OCI-LY3 (cell line): ENCODE results near the gene RPS19BP1.

Experiments
- H2AFZ ChIP-seq: fragments of 200-600, 300-600 bp; shearing (Covaris generic); 2 replicates; pipeline ENCODE4 v1.6.0; 2014; ENCODE audit warnings: antibody characterized with exemption, low read depth, low read length
- H3K27ac ChIP-seq: fragments of 200-600, 300-600 bp; sonication (generic); 2 replicates; pipeline ENCODE4 v1.5.1; 2014; ENCODE audit warnings: mild to moderate bottlenecking, low read length, moderate library complexity, mixed read lengths
- H3K27me3 ChIP-seq: fragments of 200-600, 300-600 bp; sonication (generic); 2 replicates; pipeline ENCODE4 v1.6.1; 2014; ENCODE audit warnings: low read depth, low read length, mixed read lengths
- H3K36me3 ChIP-seq: fragments of 200-600, 300-600 bp; sonication (generic); replicated peaks from 2 replicates; pipeline ENCODE3; 2014; ENCODE audit warnings: low read depth, low read length, mixed read lengths
- H3K4me1 ChIP-seq: fragments of 300-600, 200-600 bp; sonication (generic); 2 replicates; pipeline ENCODE4 v1.6.1; 2014; ENCODE audit warnings: low read length, mixed read lengths
- H3K4me2 ChIP-seq: fragments of 200-600, 300-600 bp; sonication (generic); 2 replicates; pipeline ENCODE4 v1.6.1; 2014; ENCODE audit warnings: low read length, mixed read lengths
- H3K4me3 ChIP-seq: fragments of 300-600, 200-600 bp; sonication (generic); 2 replicates; pipeline ENCODE4 v1.5.1; 2014; ENCODE audit warnings: antibody characterized with exemption, mild to moderate bottlenecking, low read length, moderate library complexity
- H3K79me2 ChIP-seq: fragments of 300-600, 200-600 bp; shearing (Covaris generic); 2 replicates; pipeline ENCODE4 v1.6.1; 2014; ENCODE audit warnings: mild to moderate bottlenecking, low read length, mixed read lengths
- H3K9ac ChIP-seq: fragments of 300-600, 200-600 bp; shearing (Covaris generic); 2 replicates; pipeline ENCODE4 v1.6.0; 2014; ENCODE audit warnings: mild to moderate bottlenecking, low read length, moderate library complexity
- H3K9me3 ChIP-seq: fragments of 200-600, 300-600 bp; shearing (Covaris generic); 2 replicates; pipeline ENCODE4 v1.6.1; 2014; ENCODE audit warnings: low read length, mixed read lengths; ENCODE audit not compliant: insufficient read depth
- H4K20me1 ChIP-seq: fragments of 200-600, 300-600 bp; sonication (generic); 2 replicates; pipeline ENCODE4 v1.6.1; 2016; ENCODE audit warnings: low read length, mixed read lengths; ENCODE audit not compliant: insufficient read depth
- EZH2phosphoT487 ChIP-seq: fragments of 200-600 bp; shearing (Covaris generic); IDR thresholded peaks from 2 replicates; pipeline ENCODE4 v1.6.1; 2018; ENCODE audit warnings: antibody characterized with exemption, mixed run types, low read depth
- TF ChIP-seq, protein P1 (sequence below): fragments of 200-600, 300-600 bp; sonication (generic); IDR thresholded peaks from 2 replicates; pipeline ENCODE4 v1.5.1; 2014; ENCODE audit warnings: antibody characterized with exemption, low read length, low read depth

Gene RPS19BP1

DNA sequence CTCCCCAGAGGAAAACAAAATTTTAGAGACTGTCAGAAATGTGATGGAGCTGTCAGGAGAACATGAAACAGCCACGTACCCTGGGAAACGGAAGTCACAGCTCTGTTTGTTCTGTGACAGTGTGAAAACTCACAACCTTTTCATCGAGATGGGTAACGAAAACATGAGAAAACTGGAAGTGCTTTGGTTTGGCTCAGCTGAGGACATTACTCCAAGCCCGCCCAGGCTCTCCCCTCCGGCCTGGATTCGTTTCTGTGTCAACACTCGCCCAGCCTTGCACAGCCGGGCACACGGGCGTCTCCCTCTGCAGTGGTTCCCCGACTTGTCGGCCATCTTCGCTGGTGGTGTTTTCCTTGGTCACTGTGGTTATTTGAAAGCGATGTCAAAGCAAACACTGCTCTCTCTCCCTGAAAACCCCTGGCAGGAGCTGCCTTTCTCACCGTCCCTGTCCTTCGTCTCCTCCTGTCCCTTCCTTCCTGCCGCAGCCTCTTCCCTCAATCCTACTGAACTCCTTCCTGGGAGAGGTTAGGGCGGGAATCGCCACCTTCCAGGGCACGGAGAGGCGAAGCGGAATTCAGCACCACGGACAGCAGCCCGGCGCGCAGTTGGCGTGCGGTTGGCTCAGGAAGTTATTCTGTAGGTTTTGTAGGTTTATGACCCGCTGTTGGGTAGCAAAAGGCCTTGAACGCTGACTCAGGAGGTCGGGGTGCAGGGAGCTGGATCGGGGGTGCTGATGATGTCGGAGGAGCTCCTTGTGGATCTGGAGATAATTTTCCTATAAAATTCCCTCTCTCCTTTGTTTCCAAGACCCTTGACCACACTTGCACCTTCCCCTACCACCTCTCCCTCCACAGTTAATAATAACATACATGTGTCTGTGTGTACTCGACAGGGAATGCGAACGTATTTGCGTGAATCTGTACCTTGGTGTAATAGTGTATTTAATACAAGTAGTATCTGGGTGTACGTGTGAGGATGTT lies 13.1 kb upstream of the RPS19BP1 start:
- H4K20me1 ChIP-seq: no peaks in the 10 kb centered on the region
- H3K4me3 ChIP-seq: no peak overlapping the region
- TF ChIP-seq, protein P1, sequence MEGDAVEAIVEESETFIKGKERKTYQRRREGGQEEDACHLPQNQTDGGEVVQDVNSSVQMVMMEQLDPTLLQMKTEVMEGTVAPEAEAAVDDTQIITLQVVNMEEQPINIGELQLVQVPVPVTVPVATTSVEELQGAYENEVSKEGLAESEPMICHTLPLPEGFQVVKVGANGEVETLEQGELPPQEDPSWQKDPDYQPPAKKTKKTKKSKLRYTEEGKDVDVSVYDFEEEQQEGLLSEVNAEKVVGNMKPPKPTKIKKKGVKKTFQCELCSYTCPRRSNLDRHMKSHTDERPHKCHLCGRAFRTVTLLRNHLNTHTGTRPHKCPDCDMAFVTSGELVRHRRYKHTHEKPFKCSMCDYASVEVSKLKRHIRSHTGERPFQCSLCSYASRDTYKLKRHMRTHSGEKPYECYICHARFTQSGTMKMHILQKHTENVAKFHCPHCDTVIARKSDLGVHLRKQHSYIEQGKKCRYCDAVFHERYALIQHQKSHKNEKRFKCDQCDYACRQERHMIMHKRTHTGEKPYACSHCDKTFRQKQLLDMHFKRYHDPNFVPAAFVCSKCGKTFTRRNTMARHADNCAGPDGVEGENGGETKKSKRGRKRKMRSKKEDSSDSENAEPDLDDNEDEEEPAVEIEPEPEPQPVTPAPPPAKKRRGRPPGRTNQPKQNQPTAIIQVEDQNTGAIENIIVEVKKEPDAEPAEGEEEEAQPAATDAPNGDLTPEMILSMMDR: no peak
- TF ChIP-seq EZH2phosphoT487: no peak
- no peak overlapping the region for H3K4me2 ChIP-seq
- H3K9ac ChIP-seq: no peak overlapping the region
- peaks cover 18% of the 10 kb centered on the region for H3K27me3 ChIP-seq
- H3K79me2 ChIP-seq: no peaks in the 10 kb centered on the region
- no peak overlapping the region for H2AFZ ChIP-seq
- H3K36me3 ChIP-seq: no peaks in the 10 kb centered on the region
- no peaks in the 10 kb centered on the region for H3K9me3 ChIP-seq
- no peak overlapping the region for H3K27ac ChIP-seq
- no peaks in the 10 kb centered on the region for H3K4me1 ChIP-seq

DNA sequence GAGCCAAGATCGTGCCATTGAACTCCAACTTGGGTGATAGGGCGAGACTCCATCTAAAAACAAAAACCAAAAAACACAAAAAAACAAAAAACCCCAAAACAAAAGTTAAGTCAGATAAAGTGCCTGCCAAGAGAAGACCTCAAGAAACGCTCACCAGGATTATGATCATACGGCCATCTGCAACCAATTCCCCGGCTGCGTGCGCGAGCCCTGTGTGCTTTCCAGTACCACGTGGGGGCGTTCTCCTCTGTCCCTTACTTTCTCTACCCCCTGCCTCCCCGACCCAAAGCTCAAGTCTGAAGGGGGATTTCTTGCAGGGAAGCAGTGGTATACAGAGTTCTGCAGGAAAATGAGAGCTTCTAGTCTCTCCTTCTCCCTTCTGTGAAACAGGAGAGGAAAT lies 10.5 kb upstream of the RPS19BP1 start:
- TF ChIP-seq EZH2phosphoT487: no peak
- TF ChIP-seq, protein P1: peak; percentile 72
- Histone ChIP-seq H3K9ac (no peak overlapping the region), H3K27me3 (peaks cover 14% of the 10 kb centered on the region; the same call in 1 of the 2 replicates), H3K4me2 (no peak overlapping the region), H3K79me2 (no peaks in the 10 kb centered on the region), H3K4me3 (no peak overlapping the region), H4K20me1 (no peaks in the 10 kb centered on the region), H3K9me3 (no peaks in the 10 kb centered on the region), H3K36me3 (no peaks in the 10 kb centered on the region), H3K4me1 (no peaks in the 10 kb centered on the region), H3K27ac (no peak overlapping the region), H2AFZ (no peak overlapping the region)

DNA sequence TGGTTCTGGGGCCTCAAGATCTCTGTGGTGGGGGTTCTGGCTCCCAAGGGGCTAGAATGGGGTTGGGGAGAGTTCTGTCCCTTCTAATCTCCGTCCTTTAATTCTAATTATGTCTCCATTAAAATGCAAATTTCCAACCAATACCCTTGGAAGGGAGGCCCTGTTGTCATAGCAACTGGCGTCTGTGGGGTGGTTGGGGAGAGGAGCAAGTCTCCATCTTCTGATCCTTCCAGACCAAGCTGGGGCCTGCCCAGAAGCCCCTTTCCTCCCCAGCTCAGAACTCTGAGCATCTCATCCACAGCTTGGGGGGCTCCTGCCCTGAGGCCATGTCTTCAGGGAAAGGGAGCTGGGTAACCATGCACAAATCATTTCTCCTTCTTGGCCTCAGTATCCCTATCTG lies 5.4 kb upstream of the RPS19BP1 start:
- Histone ChIP-seq H3K4me2 (no peak overlapping the region), H2AFZ (no peak overlapping the region), H3K4me1 (peaks cover 19% of the 10 kb centered on the region), H3K27me3 (no peaks in the 10 kb centered on the region), H3K4me3 (no peak overlapping the region), H3K27ac (no peak overlapping the region), H3K9ac (no peak overlapping the region), H3K79me2 (no peaks in the 10 kb centered on the region), H3K9me3 (no peaks in the 10 kb centered on the region), H3K36me3 (no peaks in the 10 kb centered on the region), H4K20me1 (no peaks in the 10 kb centered on the region)
- TF ChIP-seq, protein P1: no peak
- no peak for TF ChIP-seq EZH2phosphoT487

DNA sequence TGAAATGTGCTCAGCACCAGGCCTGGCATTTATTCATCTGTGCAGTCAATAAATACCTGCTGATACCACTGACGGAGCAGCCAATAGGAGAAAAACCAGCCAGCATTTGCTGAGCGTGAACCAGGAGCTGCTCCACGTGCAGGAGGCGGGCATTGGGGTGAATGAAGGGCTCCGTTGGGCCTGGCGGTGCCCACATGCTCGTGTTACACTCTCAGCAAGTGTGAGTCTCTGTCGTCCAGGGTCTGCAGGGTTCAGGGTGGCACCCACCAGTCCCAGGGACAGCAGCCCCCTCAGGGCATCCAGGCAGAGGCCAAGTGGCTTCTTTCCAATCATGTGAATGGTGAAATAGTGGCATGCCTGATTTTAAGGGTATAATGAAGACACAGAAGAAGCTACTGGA lies 4.2 kb upstream of the RPS19BP1 start:
- Histone ChIP-seq H3K4me2 (no peak overlapping the region), H3K27me3 (no peaks in the 10 kb centered on the region), H3K9ac (no peak overlapping the region), H3K79me2 (peaks cover 8% of the 10 kb centered on the region), H2AFZ (no peak overlapping the region), H3K4me3 (no peak overlapping the region), H4K20me1 (no peaks in the 10 kb centered on the region), H3K27ac (no peak overlapping the region), H3K36me3 (no peaks in the 10 kb centered on the region), H3K9me3 (no peaks in the 10 kb centered on the region), H3K4me1 (peaks cover 21% of the 10 kb centered on the region)
- TF ChIP-seq EZH2phosphoT487: no peak
- TF ChIP-seq, protein P1: no peak
